Measurements from ENCODE around the gene TXNRD2.

DNA sequence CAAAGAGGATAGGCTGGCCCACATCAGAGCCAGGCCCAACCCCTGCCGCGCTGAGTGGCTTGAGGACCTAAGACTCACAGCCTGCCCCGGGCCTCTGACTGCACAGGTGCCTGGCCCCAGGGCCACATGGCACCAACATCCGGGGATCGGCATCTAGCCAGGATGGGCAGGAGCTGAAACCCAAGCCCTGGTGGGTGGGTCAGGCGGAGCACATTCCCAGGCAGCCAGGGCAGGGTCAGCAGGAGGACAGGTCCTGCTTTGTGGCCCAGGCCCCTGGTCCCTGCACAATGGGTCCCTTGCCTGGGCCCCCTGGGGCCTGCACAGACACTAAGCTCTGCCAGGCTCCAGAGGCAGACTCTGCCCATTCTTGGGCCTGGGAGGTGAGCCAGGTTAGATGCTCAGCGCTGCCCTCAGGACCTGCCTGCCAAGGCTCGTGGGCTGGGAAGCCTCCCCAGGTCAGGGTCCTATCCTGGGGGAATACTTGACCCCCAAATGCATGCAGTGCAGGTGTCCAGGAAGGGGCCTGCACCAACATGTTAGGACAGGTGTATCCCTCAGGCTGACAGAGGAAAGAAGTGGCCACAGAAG, 41.5 kb upstream of the TXNRD2 start:
- TF ChIP-seq, protein P1, sequence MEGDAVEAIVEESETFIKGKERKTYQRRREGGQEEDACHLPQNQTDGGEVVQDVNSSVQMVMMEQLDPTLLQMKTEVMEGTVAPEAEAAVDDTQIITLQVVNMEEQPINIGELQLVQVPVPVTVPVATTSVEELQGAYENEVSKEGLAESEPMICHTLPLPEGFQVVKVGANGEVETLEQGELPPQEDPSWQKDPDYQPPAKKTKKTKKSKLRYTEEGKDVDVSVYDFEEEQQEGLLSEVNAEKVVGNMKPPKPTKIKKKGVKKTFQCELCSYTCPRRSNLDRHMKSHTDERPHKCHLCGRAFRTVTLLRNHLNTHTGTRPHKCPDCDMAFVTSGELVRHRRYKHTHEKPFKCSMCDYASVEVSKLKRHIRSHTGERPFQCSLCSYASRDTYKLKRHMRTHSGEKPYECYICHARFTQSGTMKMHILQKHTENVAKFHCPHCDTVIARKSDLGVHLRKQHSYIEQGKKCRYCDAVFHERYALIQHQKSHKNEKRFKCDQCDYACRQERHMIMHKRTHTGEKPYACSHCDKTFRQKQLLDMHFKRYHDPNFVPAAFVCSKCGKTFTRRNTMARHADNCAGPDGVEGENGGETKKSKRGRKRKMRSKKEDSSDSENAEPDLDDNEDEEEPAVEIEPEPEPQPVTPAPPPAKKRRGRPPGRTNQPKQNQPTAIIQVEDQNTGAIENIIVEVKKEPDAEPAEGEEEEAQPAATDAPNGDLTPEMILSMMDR (conservative IDR thresholded peaks at IDR 0.05): no peak
- no peak for TF ChIP-seq EZH2 (IDR thresholded peaks at IDR 0.05; ENCODE audit: low read depth)

Measured in PC-9 (cell line).